Measurements from ENCODE around the gene PDCD7.

Gene PDCD7

DNA sequence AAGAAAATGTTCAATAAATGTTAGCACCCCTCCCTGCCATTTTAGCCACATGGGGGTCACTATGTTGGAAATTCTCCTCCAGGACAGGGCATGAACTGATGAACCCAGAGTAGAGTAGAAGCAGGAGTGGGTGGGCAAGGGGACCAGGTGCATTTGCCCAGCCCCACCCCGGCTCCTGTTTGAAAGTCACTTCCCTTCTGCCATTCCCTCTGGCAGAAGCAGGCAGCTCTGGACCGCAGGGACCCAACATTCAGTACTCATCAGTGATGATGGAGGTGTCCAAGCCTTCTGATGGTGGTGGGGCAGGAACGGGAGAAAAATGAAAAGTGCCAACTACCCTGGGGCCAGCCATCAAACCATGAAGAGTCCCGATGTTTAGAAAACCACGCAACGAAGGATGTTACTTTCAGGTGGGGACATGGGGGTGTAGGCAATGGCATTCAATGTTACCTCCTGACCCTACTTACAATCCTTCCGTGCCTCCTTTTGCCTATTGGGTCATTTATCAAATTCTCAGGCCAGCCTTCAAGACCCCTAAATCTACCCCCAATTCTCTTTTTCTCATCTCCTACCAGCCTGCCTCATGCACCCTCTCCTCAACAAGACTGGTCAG lies 35.9 kb downstream of the PDCD7 start:
- H3K36me3 ChIP-seq (ENCODE audit: insufficient read depth, low read length), result peaks cover 19% of the 10 kb centered on the region; the same call in 1 of the 2 replicates
- H3K79me2 ChIP-seq (ENCODE audit: insufficient read depth, low read length), result no peaks in the 10 kb centered on the region
- H3K27ac ChIP-seq (ENCODE audit: low read depth, low read length, poor library complexity, severe bottlenecking), result no peak overlapping the region
- H3K9me3 ChIP-seq (ENCODE audit: low read length), result no peaks in the 10 kb centered on the region
- no peaks in the 10 kb centered on the region for H3K4me1 ChIP-seq (ENCODE audit: insufficient read depth, low read length, severe bottlenecking)
- TF ChIP-seq EZH2 (IDR thresholded peaks at IDR 0.05; ENCODE audit: borderline replicate concordance, low read length), result no peak
- TF ChIP-seq, protein P1, sequence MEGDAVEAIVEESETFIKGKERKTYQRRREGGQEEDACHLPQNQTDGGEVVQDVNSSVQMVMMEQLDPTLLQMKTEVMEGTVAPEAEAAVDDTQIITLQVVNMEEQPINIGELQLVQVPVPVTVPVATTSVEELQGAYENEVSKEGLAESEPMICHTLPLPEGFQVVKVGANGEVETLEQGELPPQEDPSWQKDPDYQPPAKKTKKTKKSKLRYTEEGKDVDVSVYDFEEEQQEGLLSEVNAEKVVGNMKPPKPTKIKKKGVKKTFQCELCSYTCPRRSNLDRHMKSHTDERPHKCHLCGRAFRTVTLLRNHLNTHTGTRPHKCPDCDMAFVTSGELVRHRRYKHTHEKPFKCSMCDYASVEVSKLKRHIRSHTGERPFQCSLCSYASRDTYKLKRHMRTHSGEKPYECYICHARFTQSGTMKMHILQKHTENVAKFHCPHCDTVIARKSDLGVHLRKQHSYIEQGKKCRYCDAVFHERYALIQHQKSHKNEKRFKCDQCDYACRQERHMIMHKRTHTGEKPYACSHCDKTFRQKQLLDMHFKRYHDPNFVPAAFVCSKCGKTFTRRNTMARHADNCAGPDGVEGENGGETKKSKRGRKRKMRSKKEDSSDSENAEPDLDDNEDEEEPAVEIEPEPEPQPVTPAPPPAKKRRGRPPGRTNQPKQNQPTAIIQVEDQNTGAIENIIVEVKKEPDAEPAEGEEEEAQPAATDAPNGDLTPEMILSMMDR (IDR thresholded peaks at IDR 0.05; ENCODE audit: low read length), result no peak
- H3K9ac ChIP-seq (ENCODE audit: low read length), result no peak overlapping the region
- H3K9me2 ChIP-seq (ENCODE audit: low read depth, low read length), result no peaks in the 10 kb centered on the region
- H2AFZ ChIP-seq (ENCODE audit: low read length), result no peak overlapping the region
- H4K20me1 ChIP-seq (ENCODE audit: insufficient read depth, low read length), result no peaks in the 10 kb centered on the region
- no peak overlapping the region for H3K4me2 ChIP-seq (ENCODE audit: low read length)
- H3K27me3 ChIP-seq (ENCODE audit: insufficient read depth, low read length), result no peaks in the 10 kb centered on the region
- H3K4me3 ChIP-seq (ENCODE audit: low read depth, low read length, poor library complexity, severe bottlenecking), result no peak overlapping the region
- no peaks in the 10 kb centered on the region for H3F3A ChIP-seq (ENCODE audit: insufficient read depth, low read length)

DNA sequence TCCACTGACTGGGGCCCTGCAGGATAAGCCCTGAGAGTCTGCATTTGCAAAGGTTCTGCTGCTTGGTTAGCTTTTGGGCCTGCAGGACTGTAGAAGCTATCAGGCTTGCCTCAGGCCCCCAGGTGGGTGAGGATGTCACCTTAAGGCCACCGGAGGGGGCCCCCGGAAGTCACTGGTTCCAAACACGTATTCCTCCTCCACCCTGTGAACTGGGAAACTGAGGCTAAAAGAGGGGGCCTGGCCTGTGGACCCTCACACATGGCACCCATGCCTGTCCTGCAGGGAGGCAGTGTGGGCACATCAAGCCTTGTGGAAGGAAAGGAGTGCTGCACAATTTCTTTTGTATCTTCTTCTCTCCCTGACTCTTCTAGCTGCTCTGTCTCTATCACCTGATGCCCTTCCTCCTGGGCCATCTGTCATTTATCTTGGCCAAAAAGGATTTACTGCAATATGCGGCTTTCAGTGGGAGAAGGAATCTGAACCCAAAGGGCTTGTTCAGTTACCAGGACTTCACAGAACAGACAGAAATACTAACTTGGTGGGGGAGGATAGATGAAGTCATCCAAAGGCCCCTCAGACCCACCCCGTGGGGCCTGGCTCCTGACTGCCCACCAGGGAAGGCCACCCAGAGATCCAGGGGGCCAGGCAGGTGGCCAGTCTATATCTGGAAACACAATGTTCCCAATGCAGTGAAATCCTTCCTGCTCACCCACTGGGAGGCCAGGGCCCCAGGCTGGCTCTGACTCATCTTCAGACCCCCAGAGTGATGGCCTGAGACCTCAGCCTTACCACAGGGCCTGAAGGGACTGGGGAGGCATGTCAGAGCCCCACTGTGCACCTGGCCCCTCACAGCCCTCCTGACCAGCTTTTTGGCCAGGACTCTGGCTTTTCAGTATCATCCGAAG lies 36.9 kb downstream of the PDCD7 start:
- H3K79me2 ChIP-seq (ENCODE audit: insufficient read depth, low read length), result no peaks in the 10 kb centered on the region
- no peak overlapping the region for H2AFZ ChIP-seq (ENCODE audit: low read length)
- H3K9me2 ChIP-seq (ENCODE audit: low read depth, low read length), result no peaks in the 10 kb centered on the region
- H3K9me3 ChIP-seq (ENCODE audit: low read length), result no peaks in the 10 kb centered on the region
- no peak overlapping the region for H3K9ac ChIP-seq (ENCODE audit: low read length)
- no peaks in the 10 kb centered on the region for H3K27me3 ChIP-seq (ENCODE audit: insufficient read depth, low read length)
- H3K36me3 ChIP-seq (ENCODE audit: insufficient read depth, low read length), result peaks cover 19% of the 10 kb centered on the region; the same call in 1 of the 2 replicates
- no peak overlapping the region for H3K27ac ChIP-seq (ENCODE audit: low read depth, low read length, poor library complexity, severe bottlenecking)
- no peaks in the 10 kb centered on the region for H3K4me1 ChIP-seq (ENCODE audit: insufficient read depth, low read length, severe bottlenecking)
- H4K20me1 ChIP-seq (ENCODE audit: insufficient read depth, low read length), result no peaks in the 10 kb centered on the region
- no peaks in the 10 kb centered on the region for H3F3A ChIP-seq (ENCODE audit: insufficient read depth, low read length)
- TF ChIP-seq, protein P1 (IDR thresholded peaks at IDR 0.05; ENCODE audit: low read length), result no peak
- no peak for TF ChIP-seq EZH2 (IDR thresholded peaks at IDR 0.05; ENCODE audit: borderline replicate concordance, low read length)
- no peak overlapping the region for H3K4me2 ChIP-seq (ENCODE audit: low read length)
- H3K4me3 ChIP-seq (ENCODE audit: low read depth, low read length, poor library complexity, severe bottlenecking), result no peak overlapping the region

GRCh38 chr15:65095747-65096104 lies 37.9 kb downstream of the PDCD7 start:
- Histone ChIP-seq H3K9me2 (ENCODE audit: low read depth, low read length) (no peaks in the 10 kb centered on the region), H3K4me1 (ENCODE audit: insufficient read depth, low read length, severe bottlenecking) (no peaks in the 10 kb centered on the region), H3K4me3 (ENCODE audit: low read depth, low read length, poor library complexity, severe bottlenecking) (no peak overlapping the region), H3K36me3 (ENCODE audit: insufficient read depth, low read length) (peaks cover 19% of the 10 kb centered on the region; the same call in 1 of the 2 replicates), H3F3A (ENCODE audit: insufficient read depth, low read length) (no peaks in the 10 kb centered on the region), H3K27me3 (ENCODE audit: insufficient read depth, low read length) (no peaks in the 10 kb centered on the region), H3K79me2 (ENCODE audit: insufficient read depth, low read length) (no peaks in the 10 kb centered on the region), H2AFZ (ENCODE audit: low read length) (no peak overlapping the region), H3K9me3 (ENCODE audit: low read length) (no peaks in the 10 kb centered on the region), H4K20me1 (ENCODE audit: insufficient read depth, low read length) (no peaks in the 10 kb centered on the region), H3K4me2 (ENCODE audit: low read length) (no peak overlapping the region), H3K27ac (ENCODE audit: low read depth, low read length, poor library complexity, severe bottlenecking) (no peak overlapping the region), H3K9ac (ENCODE audit: low read length) (no peak overlapping the region)
- no peak for TF ChIP-seq EZH2 (IDR thresholded peaks at IDR 0.05; ENCODE audit: borderline replicate concordance, low read length)
- TF ChIP-seq, protein P1 (IDR thresholded peaks at IDR 0.05; ENCODE audit: low read length), result no peak
